NOMO-1 (cell line): ENCODE data around the gene ARHGEF7.

ENCODE experiments used
- DNase-seq, 2 experiments: peaks; one replicate each; lab custom pipeline; 2025; ENCODE audit not compliant: unreplicated experiment in 2 of 2; lab: John Stamatoyannopoulos, UW

The ARHGEF7 gene

GRCh38 chr13:111165241-111166010 lies 50.3 kb downstream of the ARHGEF7 start:
- DNase-seq: no peak

DNA sequence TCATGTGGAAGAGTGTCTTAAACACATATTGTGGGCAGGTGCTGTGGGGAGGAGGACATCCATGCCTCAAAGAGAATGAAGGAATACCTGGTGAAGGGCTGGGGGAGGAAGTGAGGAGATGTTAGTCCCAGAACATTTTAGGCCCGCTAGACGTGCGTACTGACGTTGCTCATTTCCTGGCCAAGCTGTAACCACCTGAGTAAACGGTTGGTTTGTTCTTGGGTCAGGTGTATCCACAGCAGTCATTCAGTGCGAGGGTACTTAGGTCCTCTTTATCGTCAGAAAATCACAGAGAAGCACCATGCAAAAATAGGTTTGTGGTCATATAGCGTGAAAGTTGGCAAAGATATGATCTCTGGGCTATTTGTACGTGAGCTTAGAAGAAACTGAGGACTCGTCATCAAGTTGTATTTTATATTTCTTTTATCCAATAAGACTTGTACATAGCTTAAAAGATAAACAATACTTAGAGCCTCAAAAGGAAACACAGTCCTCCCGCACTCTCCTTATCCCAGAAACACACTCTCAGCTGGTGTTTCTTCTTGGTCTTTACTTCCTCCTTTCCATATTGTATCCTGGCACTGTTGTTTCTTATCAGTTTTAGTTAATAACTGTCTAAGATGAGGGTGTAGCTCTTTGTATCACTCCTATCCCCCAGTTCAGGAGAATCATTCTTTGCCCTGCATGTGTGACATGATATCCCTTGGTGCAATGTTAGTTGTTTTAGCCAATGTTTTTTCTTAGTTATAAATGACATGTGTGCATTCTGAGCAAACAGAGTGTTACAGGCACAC lies 52.0 kb downstream of the ARHGEF7 start:
- DNase-seq: no peak

DNA sequence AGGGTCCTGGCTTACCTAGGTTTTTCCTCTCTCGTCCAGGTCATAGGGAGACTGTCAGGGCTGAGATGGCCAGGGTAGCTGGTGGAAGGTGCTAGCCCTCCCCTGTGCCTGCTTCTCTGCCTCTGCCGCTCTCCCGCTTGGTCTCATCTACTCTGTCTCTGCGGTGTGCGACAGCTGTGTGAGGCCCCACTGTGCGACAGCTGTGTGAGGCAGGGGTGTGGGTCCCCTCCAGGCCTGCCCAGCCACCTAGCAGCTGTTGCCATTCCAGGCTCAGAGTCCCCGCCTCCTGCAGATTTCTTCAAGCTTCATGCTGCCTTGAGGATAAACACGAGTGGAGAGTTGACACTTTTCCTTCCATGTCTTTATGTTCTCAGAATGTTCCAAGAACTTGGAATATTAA lies 53.0 kb downstream of the ARHGEF7 start:
- DNase-seq: no peak

DNA sequence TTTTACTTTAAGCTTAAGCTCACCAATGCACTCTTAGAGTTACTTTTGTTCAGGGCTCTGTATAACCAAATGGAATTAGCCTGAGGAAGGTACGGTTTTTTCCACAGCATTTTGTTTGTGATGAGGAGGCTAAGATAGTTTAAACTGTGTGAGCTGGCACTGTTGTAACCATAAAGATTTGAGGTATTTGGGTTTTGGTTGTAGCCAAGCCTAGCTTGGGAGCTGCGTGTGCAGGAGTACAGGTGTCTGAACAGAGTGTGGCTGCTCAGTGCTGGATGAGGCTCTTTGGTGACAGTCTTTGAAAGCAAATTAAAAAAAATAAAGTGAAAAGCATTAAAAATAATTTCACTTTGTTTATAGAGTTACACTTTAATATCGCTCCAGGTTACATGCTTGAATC lies 56.0 kb downstream of the ARHGEF7 start:
- DNase-seq: no peak

GRCh38 chr13:111171629-111172028 lies 56.5 kb downstream of the ARHGEF7 start:
- DNase-seq: no peak

GRCh38 chr13:111174377-111175114 lies 59.4 kb downstream of the ARHGEF7 start:
- DNase-seq: no peak

DNA sequence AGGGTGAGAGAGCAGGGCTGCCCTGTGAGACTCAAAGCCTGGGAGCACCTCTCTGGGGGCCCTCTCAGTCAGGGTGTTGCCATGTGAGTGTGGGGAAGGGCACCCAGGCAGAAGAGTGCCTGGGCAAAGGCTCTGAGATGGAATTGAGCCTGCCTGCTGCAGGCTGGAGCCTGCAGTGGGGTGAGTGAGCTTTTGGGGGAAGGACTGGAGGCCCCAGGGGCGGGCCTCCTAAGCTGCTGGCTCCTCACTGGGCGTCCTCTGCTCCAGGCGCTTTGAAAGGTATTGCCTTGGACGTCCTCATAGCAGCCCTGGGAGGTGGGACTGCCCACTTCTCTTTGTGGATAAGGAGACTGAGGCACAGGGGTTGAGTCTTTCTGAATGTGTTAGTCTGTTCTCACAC lies 60.3 kb downstream of the ARHGEF7 start:
- no peak for DNase-seq

- DNase-seq: no peak
These were observed 60.8 kb downstream of the ARHGEF7 start for GRCh38 chr13:111175935-111176334.

DNA sequence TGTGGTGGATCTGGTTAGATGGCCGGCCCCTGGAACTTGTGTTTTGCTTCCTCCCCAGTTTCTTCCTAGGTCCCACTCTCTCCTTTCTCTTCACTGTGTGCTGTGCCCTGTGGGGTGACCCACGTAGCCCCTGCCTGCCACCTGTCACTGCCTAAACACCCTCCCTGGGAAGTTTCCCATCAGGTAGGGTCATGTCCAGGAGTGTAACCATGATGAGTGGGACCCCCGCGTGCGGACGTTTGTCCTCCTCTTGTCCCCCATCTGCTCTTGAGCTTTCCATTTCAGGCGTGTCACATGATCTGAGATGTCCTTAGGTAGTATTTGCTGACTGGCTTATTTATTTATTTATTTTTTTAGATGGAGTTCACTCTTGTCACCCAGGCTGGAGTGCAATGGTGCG lies 61.3 kb downstream of the ARHGEF7 start:
- no peak for DNase-seq

GRCh38 chr13:111177081-111177711 lies 62.1 kb downstream of the ARHGEF7 start:
- DNase-seq: no peak

- DNase-seq: no peak
These were observed 62.8 kb downstream of the ARHGEF7 start for GRCh38 chr13:111177921-111178320.

- no peak for DNase-seq
These were observed 63.3 kb downstream of the ARHGEF7 start for GRCh38 chr13:111178402-111178801.

DNA sequence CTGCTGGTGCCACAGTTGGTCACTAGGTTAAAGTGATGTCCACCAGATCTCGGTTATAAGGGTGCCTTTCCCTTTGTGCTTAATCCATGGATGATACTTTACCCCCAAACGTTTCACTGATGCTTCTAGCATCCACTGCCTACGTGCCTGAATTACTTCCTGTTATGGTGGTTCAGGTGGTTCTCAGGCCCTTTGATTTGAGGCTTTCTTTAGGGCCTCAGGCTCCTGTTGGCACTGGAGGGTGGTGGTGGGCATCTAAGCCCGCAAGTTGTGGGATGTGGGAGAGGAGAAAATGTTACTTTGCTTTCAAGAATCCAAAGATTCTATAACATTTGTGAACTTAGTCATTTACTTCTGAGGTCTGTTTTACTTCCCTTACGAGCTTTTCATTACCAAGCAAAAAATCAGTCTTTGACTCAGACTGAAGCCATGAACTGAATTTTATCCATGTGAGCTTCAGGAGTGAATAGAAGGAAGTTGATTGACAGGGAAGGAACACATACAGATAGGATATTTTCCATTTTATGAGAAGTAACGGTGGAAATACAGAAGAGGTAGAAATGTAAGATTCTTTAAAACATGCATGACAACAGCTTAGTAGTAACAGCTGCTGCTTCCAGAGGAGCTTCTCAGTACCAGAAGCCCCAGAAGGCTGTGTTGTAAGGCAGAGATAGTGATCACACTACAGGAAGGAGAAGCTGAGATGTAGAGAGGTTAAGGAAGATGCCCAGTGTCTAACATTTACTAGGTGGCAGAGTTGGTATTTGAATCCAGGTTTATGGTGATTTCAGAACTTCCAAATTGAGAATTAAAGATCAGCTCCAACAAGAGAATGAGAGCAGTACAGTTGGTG lies 65.0 kb downstream of the ARHGEF7 start:
- no peak for DNase-seq

GRCh38 chr13:111181977-111182376 lies 66.9 kb downstream of the ARHGEF7 start:
- no peak for DNase-seq

- no peak for DNase-seq
These were observed 68.1 kb downstream of the ARHGEF7 start for GRCh38 chr13:111183087-111183645.

DNA sequence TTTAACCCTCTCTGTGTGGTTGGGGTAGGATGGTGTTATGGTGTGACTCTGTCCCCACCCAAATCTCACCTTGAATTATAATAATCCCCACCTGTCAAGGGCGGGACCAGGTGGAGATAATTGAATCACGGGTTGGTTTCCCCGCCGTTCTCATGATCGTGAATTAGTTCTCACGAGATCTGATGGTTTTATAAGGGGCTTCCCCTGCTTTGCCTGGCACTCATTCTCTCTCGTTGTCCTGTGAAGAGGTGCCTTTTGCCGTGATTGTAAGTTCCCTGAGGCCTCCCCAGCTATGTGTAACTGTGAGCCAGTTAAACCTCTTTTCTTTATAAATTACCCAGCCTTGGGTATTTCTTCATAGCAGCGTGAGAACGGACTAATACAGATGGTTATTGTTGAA lies 68.8 kb downstream of the ARHGEF7 start:
- no peak for DNase-seq

DNA sequence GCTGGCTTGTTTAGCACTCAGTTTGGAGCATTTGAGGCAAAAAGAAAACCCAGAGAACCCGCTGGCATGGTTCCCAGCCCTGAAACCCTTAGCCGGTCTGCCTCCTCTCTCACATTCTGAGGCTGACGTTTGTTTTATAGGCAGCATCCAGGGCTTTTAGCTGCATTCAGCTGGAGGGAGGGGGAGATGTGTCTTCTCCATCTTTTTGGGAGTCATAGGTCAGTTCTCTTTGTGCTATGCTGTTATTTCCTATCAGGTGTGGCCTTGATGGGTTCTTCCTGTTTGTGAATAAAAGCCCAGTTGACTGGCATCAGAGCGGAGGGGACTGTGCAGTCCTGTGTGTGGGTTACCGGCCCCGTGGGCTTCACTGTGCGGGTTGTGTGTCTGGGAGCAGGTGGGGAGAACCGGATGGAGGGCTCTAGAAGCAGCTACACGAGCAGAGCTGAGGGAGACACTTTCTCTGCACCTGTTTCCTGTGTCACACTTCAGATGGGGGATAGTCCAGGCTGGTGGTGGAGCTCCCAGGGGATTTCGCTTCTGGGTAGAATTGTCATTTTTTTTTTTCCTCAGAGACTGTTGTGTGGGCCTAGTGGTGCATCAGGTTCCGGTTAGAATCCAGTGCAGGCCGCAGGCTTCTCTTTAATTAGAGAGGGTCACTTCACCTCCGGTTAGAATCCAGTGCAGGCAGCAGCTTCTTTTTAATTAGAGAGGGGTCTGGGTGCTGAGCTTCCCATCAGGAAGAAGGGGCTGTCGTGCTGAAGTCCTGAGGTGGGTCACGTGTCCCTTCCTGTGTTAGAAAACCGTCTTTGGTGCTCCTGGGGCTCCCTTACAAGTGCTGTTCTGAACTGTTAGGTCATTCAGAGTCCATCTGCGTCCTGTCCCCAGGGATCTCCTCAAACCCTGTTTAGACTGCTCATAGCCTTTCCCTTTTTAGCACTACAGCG lies 69.6 kb downstream of the ARHGEF7 start:
- DNase-seq: no peak

GRCh38 chr13:111186305-111186935 lies 71.3 kb downstream of the ARHGEF7 start:
- no peak for DNase-seq
